ENCODE data around the gene CDH20.

CDH20 gene

DNA sequence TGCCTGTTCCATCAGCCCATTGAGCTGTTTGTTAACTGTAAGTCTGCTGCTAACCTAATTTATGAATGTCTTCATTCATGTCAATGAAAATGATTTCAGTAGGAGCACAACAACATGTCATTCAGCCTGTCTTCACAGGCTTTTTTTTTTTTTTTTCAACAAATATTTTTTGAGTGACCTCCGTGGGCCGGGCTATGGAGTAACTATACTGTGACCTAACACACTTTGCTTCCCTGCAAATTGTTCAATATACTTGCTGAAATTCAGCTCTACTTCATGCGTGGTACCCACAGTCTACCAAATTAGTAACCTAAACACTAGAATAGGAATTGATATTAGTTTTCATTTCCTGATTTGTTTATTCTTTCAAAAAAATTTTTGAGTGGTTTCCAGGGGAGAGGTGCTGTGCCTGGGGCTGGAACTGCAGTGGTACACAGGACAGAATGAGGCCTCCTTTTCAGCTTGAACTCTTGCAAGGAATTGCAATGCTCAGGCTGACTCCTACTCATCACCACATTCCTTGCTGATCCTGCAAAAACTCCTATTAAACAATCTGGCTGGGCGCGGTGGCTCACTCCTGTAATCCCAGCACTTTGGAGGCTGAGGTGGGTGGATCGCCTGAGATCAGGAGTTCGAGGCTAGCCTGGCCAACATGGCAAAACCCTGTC is 87.1 kb downstream of the CDH20 start:
- DNase-seq = no peak

DNA sequence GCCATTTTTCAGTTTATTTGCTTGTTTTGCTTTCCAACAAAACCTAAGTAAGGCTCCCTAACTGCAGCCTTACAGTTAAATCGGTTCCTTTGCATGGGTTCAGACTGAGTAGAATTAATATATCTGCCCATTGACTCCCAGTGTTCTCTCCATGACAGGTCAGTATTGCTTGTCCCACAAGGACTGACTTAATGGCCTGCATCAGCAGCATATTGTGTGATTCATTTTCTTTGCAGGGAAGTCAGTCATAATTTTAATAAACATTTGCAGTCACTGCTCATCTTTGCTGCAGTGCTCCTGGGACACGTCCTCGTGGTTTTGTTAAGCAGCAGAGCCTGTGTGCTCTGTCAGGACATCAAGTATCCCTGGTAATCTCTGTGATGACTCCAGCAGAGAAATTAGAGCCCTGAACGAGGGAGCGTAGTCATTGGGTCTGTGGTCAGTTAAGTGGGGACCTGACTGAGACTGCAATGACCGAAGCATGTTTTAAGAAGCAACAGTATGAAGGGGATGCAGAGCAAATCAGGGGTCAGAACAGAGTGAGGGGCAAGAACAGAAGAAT is 93.3 kb downstream of the CDH20 start:
- DNase-seq = no peak

DNA sequence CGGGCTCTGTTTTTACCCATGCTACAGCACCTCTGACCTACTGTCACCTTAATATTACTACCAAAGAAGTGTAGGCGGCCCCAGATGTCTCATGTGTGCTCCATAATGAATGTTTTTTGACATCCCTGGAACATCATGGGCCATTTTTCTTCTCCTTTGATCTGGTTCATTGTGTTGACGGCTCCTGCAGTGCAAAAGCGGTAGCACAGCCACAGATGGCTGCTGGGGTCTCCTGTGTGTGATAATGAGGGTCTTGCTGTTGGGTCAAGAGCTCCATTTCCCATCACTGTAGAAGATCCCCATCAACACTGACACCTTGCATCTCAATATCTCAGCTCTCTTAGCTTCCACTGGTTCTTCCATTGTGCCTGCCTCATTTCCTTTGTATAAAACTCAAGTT is 95.0 kb downstream of the CDH20 start:
- no peak for DNase-seq

DNA sequence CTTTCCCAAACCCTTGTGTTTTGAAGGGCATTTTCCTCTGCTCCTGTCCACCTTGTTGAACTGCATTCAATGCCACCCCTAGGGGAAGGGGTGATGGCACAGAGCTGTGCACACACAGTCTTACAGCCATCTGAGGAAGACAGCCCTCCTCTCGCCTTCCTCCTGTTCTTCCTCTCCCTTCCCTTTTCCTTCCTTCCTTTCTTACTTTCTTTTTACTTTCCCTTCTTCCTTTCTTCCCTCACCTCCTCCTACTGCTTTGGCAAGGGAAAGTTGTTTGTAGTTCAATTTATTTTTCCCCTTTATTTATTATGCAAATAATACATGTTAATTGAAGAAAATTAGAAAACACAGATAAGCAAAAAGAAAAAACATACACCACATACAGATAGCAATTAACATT is 99.4 kb downstream of the CDH20 start:
- no peak for DNase-seq

DNA sequence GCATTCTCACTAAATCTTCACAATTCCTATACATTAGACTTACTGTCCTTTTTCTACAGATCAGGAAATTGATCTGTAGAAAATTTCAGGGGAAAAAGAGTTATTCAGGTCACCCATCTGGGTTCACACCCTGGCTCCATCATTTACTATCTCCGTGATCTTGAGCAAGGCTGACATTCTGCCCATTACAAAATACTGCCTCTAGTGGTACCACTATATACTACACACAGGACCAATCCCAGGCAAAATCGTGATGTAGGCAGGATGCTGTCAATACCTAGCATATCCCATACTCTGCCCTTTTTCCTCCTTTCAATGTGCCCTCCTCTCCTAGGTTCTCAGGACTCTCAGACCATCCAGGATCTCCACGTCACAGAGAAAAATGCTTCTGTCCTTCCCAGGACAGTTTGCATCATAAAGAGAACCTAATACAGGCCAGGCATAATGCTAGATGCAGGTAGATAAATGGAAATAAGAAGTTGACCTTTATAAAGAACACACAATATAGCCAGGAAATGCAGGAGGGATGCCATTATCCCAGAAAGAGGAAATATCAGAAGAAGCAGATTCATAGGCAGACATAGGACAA is 101.9 kb downstream of the CDH20 start:
- no peak for DNase-seq

DNA sequence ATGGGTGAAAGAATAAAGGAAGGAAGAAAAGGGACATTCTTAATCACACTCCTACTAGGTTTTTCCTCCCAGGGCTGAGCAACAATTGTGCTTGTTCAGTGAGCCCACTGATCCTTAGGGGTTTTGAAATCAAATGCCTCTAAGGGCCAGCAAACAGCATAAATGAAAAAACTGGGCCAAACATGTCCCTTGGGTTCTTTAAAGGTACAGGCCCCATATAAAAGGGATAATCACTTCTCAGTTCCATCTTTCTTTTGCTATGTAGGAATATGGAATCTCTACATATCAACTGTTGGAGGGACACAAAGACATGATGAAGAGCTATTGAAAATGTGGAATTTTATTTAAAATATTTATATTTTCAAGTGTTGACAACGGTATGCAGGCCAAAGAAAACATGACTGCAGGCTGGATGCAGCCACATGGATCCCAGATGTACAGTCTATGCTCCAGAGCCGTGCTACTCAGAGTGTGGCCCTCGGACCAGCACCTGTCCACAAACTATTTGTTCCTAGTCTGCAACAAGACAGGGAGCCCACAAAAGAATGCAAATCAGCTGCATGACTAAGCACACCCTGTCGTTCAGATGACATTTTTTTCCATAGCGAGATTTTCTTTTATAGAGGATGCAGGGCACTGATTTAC is 110.0 kb downstream of the CDH20 start:
- no peak for DNase-seq

DNA sequence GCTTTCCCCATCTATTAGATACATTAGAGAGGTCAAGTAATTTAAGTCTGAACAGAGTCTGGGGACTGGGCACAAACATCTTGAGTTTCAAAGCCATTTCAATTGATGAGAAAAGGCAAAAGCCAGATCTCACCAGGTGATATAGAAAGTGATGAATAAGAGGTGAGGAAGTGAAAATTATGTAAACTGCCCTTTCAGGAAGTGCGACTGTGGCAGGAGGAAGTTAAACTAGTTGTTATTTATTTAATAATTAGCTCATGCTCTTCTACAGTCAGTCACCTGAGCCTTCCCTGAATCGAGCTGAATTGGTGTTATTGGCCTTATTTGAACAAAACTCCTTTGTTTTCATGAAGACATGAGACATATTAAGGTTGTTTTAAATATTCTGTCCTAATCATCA is 115.1 kb downstream of the CDH20 start:
- DNase-seq = no peak

DNA sequence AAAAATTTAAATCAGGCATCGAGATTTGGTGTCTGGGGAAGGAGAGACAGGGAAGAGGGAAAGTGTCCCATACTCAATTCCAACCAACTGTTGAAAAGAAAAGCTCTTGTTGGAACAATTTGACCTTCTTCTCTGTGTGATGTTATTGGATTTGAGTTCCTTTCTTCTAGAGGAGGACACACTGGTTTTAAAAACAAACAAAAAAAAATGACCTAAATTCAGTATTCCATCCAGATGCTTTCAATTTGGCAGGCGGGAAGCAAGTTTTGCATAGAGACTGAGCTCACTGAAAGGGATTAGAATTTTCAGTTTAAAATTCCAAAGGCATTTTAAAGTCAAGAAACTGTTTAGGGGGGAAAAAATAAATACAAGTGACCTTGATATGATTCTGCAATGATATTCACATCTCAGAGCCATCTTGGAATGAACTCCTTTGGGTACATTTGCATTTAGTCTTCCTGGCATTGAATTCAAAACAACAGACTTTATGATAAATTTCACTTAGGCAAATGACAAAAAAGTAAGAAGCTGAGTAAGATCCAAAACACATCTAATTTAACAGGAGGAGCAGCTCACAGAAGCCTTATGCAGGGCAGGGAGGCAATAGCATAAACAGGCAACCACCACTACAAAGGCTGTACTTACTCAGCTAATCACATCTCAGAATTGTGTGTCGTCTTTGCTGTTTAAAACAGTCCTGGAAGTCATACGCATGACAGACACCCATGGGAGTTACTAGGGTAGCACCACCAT is 126.8 kb downstream of the CDH20 start:
- DNase-seq = peak in 1 of 56 donors; percentile 11

DNA sequence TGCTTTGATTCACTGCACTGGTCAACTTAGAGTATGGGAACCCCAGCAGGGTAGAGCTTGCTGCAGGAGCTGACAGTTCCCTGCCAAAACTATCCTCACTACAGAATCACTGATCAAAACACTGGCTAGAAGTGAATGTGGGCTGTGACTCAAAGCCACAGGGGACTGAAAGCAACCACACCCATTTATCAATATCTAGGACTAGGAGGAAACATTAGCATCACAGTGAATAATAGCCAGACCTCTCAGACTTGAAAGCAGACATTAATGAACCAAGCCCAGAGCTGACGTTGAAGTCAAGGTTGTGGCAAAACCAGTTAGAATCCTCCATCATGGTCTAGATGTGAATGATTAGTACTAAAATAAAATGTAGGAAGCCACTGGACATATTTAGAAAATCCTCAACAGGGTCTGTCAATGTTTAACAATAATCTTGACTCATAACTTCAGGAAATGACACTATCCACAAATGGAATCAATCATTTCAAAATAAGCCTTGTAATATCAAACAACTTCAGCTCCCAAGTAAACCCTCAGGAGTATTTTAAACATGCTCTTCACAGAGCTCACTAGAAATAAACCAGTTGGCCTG is 131.4 kb downstream of the CDH20 start:
- DNase-seq = no peak

DNA sequence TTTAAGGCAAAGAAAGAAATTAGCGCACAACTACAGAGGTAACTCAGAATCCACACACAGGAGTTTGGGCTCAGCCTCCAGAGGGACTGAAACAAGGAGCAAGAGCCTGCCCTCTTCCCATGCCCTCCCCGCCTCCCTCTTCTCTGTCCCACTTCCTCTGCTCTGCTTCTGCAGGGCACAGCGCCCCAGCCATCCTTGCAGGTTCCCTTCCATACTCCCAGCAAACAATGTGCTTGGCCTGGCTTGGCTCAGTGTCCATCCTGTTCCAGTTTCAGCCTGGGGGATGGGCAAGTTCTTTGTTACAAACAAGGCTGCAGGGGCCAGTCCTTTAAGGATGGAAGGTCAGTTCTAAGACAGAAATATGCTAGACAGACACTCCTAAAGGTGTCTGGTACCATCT is 133.5 kb downstream of the CDH20 start:
- peak in 25 of 56 donors; percentile 2 to 51 (median 15) for DNase-seq

DNA sequence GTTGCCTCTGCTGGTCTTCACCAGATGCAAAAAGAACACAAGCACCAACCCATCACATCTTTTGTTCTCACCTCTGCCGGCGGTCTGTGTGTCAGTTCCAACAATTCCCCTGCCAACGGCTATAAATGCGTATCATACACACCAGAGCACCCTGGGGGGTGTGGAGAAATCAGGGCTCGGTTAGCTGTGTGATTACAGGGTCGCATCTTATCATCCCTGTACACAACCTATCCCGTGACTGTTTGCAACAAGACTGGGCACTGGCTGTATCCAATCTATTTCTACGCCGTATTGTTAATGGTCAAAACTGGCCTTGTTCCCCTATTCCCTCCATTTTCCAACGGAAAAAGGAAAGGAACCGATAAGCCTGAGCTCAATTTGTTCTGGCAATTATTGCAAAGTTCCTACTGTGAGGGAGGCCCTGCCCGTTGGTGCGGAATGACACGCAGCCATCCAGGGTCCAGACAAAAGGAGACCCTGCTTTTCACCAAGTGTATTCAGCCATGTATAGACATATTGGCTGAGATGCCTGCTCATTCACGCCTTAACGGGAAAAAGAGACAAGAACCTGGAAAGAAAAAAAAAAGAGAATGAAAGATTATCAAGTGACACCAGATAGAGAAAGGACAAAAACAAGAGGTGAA is 136.9 kb downstream of the CDH20 start:
- DNase-seq = no peak

DNA sequence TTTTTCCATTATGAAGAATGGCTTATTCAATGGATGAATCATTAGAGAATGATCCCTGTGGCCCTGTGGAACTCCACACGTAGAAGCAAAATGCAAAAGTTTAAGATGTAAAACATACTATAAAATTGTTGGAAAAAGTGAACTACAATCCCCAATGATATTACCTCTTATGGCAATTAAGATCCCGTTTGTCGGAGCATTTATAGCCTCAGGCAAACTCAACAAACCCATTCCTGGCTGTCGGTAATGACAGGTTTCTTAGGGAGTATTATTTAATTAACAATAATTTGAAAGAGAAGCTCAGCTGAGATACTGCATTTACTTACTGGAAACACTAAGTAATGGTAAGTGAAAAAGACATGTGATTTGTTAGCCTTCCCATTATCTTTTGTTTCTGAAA is 138.3 kb downstream of the CDH20 start:
- no peak for DNase-seq

DNA sequence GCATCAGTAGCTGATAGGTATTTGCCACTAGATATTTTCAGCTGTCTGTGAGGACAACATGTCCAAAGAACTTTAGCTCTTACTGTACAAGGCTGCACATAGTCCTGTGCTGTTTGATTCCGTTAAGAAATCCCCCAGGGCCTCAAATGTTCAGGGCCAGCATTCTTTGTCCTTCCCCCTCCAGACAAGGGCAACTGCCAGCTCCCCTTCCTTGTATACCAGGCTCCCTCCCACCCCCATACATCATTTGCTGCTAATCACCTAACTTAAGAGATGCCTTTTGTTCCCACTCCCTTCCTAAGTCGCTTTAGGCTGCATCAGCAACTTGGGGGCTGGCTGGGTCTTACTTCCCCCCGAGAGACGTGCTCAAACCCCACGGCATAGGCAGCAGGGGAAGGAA is 138.7 kb downstream of the CDH20 start:
- no peak for DNase-seq

DNA sequence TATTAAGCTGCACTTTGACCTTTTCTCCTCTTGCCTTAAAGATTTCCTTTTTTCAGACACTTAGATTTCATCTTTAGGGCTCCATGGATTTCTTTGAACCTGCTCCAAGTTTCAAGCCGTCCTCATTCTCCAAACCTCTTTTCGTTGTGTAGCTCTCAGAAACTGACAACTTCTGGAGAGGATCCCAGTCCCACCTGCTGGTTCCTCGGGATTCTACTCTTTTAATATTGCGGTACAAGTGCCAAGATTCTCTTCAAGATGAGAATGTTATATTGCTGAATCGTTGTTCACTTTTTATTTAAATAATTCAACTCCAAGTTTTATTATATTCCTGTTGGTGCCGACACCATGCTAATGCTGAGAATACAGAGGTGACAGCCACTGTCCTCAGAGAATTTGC is 141.1 kb downstream of the CDH20 start:
- no peak for DNase-seq

DNA sequence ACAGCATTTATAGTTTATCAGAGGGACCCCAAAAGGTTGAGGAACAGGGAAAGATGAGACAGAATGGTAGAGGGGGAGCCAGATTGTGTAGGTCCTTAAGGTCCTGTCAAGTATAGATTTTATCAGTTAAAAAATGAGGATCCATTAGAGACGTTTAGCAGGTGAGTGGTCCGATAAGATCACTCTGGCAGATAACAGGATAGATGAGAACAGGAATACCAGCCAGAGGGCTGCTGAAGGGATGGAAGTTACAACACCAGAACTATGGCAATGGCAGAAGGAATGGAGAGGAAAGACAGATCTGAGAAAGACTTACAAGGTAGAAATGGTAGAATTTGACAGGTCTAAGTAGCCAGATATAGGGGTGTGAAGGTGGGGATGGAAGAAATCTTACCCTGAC is 141.7 kb downstream of the CDH20 start:
- DNase-seq = no peak

DNA sequence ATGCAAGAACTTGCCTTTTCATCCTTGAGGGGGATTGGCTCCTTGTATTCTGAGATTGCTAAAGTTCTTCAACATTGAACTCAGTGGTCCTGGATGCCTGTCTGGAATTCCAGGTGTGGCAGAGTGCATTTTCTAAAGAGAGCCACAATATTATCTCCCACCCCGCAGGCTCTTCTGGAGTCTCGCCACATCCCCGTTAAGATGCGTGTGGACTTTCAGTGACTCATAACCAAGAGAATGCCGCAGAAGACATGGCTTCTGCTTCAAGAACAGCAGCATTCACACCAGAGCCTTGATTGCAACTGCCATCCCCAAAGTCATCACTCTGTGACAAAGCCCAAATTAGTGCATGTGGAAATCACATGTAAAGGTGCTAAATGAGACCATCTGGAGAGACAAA is 142.7 kb downstream of the CDH20 start:
- DNase-seq = no peak

DNA sequence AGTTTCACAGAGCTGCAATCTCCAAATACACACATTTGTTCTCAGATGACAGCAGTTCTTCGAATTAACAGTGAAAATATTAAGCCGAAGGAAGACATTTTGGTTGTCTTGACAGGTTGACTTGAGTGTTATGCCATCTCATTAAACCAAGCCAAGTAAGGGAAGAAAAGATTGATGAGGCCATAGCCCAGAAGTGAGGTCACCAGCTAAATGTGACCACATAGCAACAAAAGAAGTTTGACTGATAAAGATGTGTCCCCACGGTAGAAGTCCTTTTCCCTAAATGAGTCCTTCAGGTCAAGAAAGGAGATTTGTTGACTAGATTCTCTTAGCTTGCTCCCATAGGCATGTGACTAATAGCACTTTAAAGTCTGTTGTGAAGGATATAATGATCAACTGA is 156.1 kb downstream of the CDH20 start:
- no peak for DNase-seq

DNA sequence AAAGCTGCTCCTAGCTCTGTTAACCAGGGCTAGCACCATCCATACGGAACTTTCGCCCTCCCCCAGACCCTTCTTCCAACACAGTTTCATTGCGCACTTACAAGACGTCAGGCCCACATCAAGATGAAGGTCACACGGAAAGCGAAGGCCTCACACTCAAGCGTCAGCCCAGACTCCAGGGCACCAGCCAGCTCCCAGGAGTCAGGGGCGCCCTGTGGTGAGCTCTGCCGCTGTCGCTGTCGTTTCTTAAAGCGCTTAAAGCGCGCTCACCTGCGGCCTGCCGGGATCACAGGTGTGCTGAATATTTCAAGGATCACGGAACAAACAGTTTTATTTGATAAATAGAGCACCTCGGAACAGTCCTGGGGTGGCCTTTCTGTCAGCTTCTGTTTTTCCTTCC is 163.1 kb downstream of the CDH20 start:
- DNase-seq = no peak

DNA sequence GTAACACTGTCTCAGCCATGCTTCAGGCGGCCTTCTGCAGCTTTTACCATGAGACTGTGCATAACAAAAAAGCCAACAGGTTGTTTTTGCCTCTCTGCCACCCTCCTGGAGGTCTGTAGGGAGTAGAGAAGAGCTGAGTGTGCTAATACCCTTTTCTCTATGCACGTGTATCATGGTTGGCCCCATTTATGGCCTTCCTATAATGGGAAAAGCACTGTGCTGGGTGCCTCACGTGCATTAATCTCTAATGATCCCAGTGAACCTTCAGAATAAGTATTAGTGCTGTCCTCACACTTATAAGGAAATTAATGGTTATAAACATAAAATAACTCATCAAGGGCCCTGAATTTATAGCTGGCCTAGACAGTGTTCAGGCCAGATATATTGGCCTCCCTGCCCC is 164.2 kb downstream of the CDH20 start:
- DNase-seq = no peak

DNA sequence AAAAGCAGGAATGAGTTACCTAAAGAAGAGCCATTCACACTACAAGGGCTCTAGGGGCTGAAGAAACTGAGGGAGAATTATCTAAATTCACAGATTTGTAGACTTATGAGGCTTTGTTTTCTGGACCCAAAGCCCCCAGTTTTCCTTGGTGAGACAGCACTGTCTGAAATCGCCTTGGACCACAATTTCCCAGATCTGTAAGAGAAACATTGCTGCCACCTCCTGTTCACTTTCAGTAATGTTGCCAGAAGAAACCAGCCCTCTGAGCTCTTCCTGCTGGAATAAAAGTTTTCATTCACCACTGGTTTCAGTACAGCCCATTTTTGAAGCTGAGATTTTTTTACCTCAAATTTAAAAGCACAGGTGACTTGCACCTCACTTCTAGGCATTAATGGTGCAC is 169.2 kb downstream of the CDH20 start:
- peak in 41 of 56 donors; percentile 1 to 79 (median 36) for DNase-seq

DNA sequence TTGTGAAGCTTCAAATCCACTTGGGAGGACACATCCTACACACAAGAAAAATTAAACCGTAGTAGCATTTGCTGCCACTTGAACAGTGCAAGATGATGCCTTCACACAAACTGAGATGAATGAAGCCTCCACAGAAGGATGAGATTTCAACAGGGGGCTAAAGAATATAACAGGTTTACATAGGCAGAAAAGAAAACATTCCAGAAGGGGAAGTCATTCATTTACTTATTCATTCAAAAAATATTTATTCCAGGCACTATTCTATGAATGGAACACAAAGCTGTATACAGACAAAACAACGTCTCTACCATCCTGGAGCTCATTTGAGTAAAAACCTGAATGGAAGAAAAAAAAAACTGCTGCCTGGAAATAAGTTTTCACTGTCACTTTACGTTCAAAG is 170.5 kb downstream of the CDH20 start:
- DNase-seq = no peak
